ENCODE measurements around the gene CES1. TPM values are rescaled to one million over a fixed set of nuclear protein-coding genes. Genes with fewer than 3 reads are reported as not detected.
"Not testable (repeated sequence)": the region's sequence is repeated elsewhere in the genome, so short reads cannot be mapped to it uniquely, and the experiment has no call there.

Gene CES1
- total RNA-seq, 1 donor from 2014 or later, result not detected

GRCh38 chr16:55832425-55832772 lies 497 bp downstream of the CES1 start:
- no peak for DNase-seq (ENCODE audit: extremely low read depth, low read depth, low spot score)

DNA sequence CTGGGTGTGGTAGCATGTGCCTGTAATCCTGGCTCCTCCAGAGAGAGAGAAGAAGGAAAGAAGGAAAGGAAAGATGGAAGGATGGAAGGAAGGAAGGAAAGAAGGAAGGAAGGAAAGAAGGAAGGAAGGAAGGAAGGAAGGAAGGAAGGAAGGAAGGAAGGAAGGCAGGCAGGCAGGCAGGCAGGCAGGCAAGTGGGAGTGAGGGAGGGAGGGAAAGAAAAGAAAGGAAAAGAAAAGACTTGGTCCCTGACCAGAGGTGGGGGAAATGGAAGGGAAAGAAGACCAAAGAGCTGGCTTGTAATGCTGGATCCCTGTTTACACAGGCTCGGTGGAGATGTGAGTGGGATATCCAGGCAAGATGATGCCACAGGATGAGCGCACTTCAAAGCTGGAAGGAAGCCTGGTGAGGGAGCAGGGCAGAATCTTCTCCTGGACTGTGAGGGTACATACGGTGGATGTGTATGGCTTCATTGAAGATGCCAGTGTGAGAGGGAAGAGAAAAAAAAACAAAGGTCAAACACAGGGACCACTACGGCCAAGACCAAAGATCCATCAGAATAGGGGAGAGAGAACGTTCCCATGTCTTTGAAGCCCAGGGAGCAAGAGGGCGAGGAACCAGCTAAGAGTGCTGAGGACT lies 2.1 kb downstream of the CES1 start:
- no peak for DNase-seq (ENCODE audit: extremely low read depth, low read depth, low spot score)

DNA sequence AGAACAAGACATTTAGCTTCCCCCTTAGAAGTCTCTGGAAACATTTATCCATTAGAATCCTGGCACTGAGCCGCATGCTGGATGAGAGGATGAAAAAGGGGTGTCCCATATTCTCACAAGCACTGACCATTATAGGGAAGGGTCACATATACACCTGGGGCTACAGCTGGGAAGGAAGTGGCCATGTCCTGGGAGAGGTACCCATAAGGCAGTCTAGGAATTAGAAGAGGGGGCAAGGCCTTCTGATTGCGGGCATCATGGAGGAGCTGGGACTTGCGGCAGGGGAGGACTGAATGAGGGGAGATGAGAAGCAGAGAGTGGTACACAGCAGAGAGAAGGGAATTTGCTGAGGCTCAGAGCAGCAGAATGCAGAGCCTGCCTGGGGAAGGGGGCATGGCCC lies 3.7 kb downstream of the CES1 start:
- not testable (repeated sequence) for DNase-seq (ENCODE audit: extremely low read depth, low read depth, low spot score)

DNA sequence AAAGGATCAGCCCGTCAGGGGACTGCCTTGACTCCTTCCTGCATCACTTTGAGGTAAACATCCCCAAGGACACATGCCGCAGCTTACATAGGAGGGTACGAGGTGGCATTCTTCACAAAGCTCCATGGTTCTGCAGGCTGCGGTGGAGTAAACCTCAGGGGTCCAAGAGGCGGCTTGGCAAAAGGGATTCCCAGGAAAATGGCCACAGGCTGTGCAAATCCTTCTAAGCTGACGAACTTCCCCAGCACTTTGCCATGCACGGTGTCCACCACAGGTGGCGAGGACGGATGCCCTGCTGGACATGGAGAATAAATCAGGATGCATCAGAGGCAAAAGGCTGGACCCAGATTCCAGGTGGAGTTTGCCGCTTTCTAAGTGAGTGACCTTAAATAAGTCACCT lies 4.2 kb downstream of the CES1 start:
- no peak for DNase-seq (ENCODE audit: extremely low read depth, low read depth, low spot score)

- no peak for DNase-seq (ENCODE audit: extremely low read depth, low read depth, low spot score)
These were observed 7.7 kb downstream of the CES1 start for GRCh38 chr16:55825115-55825728.

DNA sequence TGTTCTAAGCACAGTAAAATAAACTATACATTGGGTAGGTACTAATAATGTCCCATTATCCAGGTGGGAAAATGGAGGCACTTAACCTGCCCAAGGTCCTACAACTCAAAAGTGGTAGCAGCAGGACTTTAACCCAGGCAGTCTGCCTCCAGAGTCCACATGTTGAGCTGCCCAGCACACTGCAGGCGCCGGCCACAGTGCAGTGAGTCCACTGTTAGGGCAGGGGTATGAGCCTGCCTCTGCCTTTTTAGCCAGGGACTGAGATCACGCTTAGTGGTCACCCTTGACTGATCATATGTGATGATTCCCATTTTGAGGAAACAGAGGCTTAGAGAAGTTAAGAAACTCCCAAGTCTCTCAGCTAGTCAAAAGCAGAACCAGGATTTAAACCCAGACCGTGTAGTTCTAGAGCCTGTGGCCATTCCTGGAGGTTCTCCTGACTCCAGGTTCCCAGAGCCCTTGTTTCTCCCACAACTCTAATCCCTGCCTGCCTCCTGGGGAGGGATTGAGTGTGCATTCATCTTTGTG lies 8.4 kb downstream of the CES1 start:
- no peak for DNase-seq (ENCODE audit: extremely low read depth, low read depth, low spot score)

DNA sequence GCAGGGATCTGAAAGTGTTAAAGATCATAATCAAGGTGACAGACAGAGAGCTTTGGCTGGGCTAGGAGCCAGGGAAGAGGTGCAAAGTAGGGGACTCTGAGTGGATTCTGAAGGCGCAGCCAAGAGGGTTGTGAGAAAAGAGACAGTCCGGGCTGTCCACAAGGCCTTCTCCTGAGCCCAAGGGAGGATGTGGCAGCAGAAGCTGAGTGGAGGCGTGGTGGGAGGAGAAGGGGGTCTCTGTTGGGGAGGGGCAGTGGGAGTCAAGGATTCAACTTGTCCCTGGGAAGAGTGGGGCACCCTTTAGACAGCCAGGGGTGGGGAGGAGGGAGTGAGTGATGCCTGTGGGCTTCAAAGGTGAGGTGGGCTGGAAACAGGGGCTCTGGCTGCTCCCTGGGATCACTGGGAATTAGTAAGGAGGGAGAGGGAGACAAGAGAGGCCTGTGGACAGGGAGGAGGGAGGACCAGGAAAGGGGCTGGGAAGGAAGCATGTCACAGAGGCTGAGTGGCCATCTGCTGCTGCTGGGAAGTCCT lies 10.6 kb downstream of the CES1 start:
- DNase-seq (ENCODE audit: extremely low read depth, low read depth, low spot score), result no peak

DNA sequence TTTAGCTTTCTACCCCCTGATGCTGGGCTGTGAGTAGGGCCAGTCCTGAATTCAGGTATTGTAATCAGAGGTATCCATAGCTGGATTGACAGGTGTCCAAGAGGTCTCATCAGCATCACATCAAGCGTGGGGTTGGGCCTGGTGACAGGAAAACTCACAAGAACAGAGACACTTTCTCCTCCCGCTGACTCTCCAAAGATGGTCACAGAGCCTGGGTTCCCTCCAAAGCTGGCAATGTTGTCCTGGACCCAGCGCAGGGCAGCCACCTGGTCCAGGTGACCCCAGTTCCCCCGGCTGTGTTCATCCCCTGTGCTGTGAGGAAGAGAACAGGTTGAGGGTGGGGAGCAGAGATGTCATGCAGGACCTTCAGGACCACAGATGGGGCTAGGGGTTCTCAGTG lies 11.7 kb downstream of the CES1 start:
- no peak for DNase-seq (ENCODE audit: extremely low read depth, low read depth, low spot score)

DNA sequence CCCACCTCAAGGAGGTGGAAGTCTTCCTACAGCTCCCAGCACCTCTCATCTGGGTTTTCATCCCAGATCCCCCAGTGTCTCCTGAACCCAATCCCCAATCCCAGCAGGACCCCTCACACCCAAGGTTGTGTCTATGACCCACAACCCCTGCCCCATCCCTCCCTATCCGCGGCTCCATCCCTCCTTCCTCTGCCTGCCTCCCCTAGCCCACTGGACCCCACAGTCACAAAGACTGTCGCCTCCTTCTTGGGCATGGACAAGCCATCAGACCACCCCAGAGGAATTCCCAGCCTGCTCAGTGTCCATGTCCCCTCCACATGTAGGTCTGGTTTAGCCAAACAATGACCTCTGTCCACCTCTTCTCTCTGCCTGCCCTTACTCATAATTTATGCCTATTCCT lies 12.3 kb downstream of the CES1 start:
- DNase-seq (ENCODE audit: extremely low read depth, low read depth, low spot score), result no peak

- no peak for DNase-seq (ENCODE audit: extremely low read depth, low read depth, low spot score)
These were observed 15.5 kb downstream of the CES1 start for GRCh38 chr16:55817236-55817912.

- DNase-seq (ENCODE audit: extremely low read depth, low read depth, low spot score), result not testable (repeated sequence)
These were observed 16.7 kb downstream of the CES1 start for GRCh38 chr16:55816222-55816621.

DNA sequence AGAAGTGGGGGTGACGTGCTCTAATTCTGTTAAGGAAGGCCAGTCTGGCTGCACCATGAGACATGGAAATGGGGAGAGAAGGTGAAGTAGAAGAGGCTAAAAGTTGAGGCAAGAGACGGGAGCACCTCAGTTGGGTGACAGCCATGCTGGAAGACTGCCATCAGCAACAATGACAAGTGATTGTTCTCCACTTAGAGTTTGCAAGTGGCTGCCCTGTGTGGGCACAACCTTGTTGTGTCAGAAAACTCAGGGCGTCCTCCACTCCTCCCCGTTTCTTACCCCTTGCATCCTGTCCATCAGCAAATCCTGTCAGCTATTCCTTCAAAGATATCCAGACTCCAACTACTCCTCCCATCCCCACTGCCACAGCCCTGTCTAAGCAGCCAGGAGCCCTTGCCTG lies 17.6 kb downstream of the CES1 start:
- DNase-seq (ENCODE audit: extremely low read depth, low read depth, low spot score), result no peak

GRCh38 chr16:55814174-55814573 lies 18.7 kb downstream of the CES1 start:
- not testable (repeated sequence) for DNase-seq (ENCODE audit: extremely low read depth, low read depth, low spot score)

- DNase-seq (ENCODE audit: extremely low read depth, low read depth, low spot score), result not testable (repeated sequence)
These were observed 19.2 kb downstream of the CES1 start for GRCh38 chr16:55813730-55814129.

GRCh38 chr16:55812951-55813350 lies 19.9 kb downstream of the CES1 start:
- DNase-seq (ENCODE audit: extremely low read depth, low read depth, low spot score), result no peak

GRCh38 chr16:55811811-55812210 lies 21.1 kb downstream of the CES1 start:
- no peak for DNase-seq (ENCODE audit: extremely low read depth, low read depth, low spot score)

DNA sequence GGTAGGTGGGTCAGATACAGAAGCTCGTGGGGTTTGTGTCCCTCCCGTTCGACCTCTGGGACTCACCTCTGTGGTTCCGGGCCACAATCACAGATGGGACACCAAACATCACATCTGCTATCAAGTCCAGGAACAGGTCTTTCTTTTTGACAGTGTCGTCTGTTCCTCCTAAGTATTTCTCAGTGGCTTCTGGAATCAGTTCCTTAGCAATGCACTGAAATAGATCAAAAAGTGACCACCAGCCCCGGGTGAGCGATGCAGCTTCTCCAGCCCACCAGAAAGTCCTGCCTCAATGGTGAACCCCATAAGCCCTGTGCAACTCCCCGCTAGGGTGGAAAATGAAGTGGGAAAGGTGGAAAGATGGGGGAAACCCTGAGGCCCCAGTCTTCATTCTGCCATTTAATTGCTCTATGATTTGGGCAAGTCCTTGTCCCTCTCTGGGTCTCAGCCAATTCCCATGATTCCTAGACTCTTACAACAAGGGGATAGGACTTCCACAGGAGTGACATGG lies 22.4 kb downstream of the CES1 start:
- no peak for DNase-seq (ENCODE audit: extremely low read depth, low read depth, low spot score)

DNA sequence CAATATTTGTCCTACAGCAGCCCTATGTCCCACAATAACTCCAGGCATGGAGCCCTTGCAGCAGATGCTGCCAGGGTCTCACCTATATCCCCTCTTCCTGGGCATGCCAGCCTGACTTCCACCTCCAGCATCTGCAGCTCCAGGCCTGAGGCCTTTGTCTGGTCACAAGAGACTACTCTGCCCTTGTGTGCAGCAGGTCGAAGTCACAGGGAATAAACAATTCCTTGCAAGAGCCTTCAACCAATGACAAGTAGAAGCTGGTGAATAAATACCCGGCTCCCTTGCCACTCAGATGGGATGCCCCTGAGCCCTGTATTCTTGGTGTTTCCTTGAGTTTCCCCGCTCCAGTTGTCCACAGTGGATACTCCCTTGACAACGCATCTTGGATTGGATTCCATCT lies 23.0 kb downstream of the CES1 start:
- DNase-seq (ENCODE audit: extremely low read depth, low read depth, low spot score), result no peak

DNA sequence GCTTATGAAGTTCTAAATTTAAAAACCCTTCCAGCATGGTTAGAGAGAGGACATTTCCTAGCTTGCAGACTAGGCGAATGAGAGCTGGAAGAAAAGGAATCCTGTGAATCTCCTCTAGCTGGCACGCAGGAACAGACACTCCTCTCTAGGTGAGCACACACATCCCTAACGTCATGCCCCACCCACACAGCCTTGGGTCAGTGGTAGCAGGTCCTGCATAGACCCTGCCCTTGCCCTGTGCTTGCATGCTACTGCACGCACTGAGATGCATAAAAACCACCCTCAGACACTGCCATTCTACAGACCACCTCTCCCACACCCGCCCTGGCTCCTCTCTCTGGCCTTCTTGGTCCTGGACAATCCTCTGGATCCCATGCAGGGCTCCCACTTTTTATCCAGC lies 23.5 kb downstream of the CES1 start:
- no peak for DNase-seq (ENCODE audit: extremely low read depth, low read depth, low spot score)

DNA sequence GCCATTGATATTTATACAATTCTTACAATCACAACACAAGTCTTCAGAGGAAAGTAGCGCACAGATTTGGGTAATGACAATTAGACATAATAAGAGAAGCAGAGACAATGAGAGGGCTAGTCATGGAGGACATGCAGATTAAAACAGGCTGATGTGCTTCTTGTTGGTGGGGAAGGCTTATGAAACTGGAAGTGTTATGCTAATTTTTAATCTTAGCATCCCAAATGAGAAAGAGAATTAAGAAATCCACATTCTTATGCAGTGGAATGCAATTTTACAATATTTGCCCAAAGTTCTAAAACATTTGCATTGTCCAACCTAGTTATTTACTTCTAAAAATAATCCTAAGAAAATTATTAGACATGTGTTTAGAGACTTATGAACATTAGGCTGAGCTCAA lies 24.6 kb downstream of the CES1 start:
- DNase-seq (ENCODE audit: extremely low read depth, low read depth, low spot score), result not testable (repeated sequence)

GRCh38 chr16:55805104-55805503 lies 27.8 kb downstream of the CES1 start:
- not testable (repeated sequence) for DNase-seq (ENCODE audit: extremely low read depth, low read depth, low spot score)

DNA sequence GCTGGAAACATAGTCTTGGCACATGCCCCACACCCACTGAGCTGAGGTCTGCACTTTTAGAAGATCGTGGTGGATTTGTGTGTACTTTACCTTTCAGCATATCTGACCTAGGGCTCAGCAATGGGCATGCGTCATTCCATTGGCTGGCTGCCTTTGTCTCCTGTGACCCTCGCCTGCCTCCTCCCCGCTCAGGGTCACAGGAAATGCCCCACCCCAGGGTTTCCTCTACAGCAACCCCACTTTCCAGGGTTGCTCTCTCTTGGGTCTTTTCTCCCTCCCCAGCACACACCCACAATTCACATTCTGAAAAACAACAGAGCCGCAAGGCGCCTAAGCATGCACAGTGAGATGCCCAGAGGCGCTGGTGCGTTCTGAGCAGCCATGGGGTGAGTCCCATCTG lies 29.2 kb downstream of the CES1 start:
- not testable (repeated sequence) for DNase-seq (ENCODE audit: extremely low read depth, low read depth, low spot score)
